SH-SY5Y (cell line): ENCODE data around the gene COL4A6.

ENCODE experiments used
- GATA2 ChIP-seq: IDR thresholded peaks from 2 replicates; pipeline ENCODE4 v1.6.1; 2011; ENCODE audit warnings: mild to moderate bottlenecking, low read depth, low read length
- GATA3 ChIP-seq: IDR thresholded peaks from 2 replicates; pipeline ENCODE4 v1.6.1; 2011; ENCODE audit warnings: low read depth, mild to moderate bottlenecking, low read length, moderate library complexity

GRCh38 chrX:108353452-108353851, 84.8 kb downstream of the COL4A6 start:
- TF ChIP-seq GATA2, result no peak
- no peak for TF ChIP-seq GATA3
